Activated CD4-positive, CD25-positive, alpha-beta regulatory T cell treated with anti-CD3 and anti-CD28 coated beads, Interleukin-2, amount 50 U/mL, for 72 hours (primary cell): ENCODE results near the gene NCBP1.

Source experiments
- DNase-seq: peaks from one replicate; pipeline ENCODE4 v3.0.0; 2021

Gene NCBP1

GRCh38 chr9:97721396-97721795 lies 87.8 kb downstream of the NCBP1 start:
- DNase-seq, result no peak

DNA sequence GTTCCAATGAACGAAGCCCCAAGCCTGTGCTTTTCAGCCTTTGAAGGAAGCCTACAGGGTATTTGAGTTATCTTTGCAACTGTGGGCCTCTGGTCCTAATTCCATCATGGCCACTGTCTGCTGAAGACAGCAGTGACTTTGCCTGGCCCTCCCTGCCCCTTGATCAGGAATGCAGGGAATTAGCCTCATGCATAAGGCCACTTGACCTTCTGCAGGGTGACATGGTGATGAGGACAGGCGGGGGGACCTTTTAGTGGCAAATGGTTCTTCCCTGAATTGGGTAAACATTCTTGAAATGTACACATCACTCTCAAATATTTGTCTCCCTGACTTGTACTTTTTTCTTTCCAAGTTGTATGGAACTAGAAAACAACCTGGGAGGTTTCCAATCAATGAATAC lies 88.7 kb downstream of the NCBP1 start:
- DNase-seq, result no peak
